T47D (cell line): ENCODE measurements around the gene OR6S1.
"Not testable (repeated sequence)": the region's sequence is repeated elsewhere in the genome, so short reads cannot be mapped to it uniquely, and the experiment has no call there.

Experiments
- DNase-seq, 2 experiments: peaks; one replicate each; pipeline versions ENCODE4 v3.0.0 to v3.0.0-alpha.2; 2011 to 2012; ENCODE audit warnings: low read depth in 1 of 2, low spot score in 1 of 2
- JUND ChIP-seq: IDR thresholded peaks from 2 replicates; pipeline ENCODE4 v1.6.1; 2012; ENCODE audit warnings: low read depth
- in situ Hi-C: cut with HindIII; loops from 2 replicates; pipeline ENCODE4 v1.10.0; 2016; ENCODE audit warnings: low sequenced_read_pairs, low pct_unique_long_range_greater_than_20kb

OR6S1 gene

DNA sequence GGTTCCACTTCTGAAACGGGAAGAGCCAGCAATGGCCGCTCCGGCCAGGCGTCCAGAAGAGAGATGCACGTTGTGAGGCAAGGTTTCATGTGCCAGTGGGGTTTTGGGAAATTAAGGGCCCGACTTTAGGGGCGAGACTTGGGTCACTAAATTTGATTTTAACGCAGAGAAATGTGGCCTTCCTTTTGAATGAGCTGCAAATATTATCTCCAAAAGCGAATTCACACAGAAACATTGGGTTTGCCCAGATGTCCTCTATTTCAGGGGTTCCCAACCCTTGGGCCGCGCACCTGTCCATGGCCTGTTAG is 40.6 kb upstream of the OR6S1 start:
- in situ Hi-C loops = no loop called here
- no peak for DNase-seq
- no peak for TF ChIP-seq JUND

DNA sequence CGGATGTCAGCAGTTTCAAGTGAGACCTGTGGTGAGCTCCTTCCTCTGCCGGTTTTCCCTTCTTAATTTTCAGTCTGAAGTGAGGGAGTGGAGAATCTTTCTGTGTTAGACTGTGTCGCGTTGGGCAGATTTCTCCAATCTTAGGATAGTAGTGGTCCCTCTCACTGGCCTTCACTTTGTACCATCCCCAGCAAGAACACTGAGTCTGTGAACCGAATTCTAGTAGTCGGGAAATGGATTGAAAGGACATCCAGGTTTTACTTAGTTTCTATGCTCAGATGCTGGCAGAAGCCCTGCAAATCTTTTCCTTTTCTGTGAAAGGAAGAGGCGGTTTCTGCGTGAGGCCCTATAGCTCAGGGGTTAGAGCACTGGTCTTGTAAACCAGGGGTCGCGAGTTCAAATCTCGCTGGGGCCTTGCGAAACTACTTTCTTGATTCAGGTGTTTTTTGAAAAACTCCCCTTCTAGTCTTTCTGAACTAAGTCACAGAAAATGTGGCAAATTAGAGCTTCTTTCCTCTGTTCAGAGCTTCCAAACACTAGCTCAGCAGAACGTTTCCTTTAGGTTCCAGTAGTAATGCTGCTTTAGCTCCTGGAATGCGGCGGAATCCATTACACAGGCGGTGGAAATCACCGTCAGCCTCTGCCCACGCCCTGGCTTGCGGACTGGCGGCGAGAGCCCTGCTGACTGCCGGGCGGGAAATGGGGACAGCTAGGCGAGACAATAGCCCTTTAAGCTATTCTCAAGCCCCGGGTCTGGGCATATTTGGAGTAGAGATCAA is 40.0 kb upstream of the OR6S1 start:
- in situ Hi-C loops = no loop called here
- no peak for TF ChIP-seq JUND
- peak in 1 of 2 experiments; percentile 83 for DNase-seq

DNA sequence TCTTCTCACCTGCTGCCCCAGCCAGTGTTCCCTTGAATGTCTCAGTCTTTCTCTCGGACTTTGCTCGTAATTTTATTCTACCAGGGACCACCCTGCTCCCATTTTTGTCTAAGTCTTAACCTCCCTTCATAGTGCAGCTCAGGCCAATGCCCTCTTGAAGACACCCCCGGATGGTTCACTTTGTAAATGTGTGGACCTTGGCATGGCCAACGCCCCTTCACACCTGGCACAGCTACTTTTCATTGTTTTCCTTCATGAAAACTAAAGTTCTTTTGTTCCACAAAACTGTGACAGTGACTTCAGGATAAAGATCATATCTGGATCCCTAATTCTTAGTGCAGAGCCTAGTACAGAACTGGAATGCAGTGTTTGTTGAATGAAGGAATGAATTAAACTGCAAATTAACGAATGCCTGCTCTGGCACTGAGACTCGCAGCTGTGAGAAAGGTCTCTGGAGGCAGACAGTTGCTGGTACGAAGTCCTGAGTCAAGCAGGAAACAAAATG is 39.4 kb upstream of the OR6S1 start:
- no peak for TF ChIP-seq JUND
- no peak for DNase-seq
- in situ Hi-C loops = no loop called here

DNA sequence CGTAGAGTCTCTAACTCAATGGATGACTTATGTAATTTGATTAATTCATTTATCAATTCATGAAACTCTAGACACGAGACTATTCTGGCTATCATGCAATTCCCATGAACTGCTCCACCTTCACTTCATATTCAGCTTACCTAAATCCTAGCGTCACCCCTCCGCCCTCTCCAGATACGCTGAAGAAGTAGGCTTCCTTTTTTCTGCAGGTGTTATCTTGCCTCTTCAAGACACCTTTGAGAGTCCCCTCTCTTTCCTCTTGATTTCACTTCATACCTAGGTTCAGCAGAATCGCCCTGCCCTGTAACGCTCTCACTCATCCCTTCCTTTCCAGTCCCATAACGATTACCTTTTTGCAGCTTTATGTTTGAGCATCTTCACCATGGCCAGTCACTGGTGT is 38.9 kb upstream of the OR6S1 start:
- DNase-seq = no peak
- in situ Hi-C loops = no loop called here
- no peak for TF ChIP-seq JUND

DNA sequence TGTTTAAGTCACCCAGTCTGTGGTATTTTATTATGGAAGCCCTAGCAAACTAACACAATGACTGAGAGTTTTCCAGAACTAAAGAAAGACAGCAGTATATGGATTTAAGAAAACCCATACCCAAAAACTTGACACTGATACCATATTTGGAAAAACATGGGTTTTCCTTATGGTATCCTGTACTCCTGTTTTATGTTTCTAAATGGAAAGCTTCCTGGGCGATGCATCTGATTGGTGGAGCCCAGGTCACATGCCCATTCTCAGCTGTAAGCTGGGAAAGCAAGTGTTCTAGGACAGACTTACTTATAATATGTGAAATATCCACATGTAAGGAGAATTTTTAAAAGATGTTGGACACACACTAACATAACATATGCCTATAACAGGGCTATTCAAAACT is 38.4 kb upstream of the OR6S1 start:
- no peak for TF ChIP-seq JUND
- in situ Hi-C loops = no loop called here
- no peak for DNase-seq

DNA sequence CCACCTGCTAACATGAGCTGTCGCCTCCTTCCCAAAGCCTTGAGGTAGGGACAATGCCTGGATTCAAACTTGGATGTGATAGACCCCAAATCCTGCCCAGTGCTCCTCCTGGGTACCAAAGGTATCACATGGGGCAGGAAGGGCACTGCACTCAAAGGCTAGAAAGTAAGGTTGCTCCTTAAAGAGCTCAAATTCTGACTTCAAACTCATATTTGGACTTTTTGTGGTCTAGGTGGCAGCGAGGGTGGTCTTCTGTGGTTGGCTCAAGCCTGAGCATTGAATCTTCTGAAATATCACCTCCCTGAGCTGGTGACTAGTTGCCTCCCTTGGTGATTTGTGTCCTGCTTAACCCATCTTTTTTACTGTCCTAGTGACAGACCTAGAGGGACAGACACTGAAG is 34.6 kb upstream of the OR6S1 start:
- TF ChIP-seq JUND = no peak
- DNase-seq = no peak
- in situ Hi-C loops = no loop called here

DNA sequence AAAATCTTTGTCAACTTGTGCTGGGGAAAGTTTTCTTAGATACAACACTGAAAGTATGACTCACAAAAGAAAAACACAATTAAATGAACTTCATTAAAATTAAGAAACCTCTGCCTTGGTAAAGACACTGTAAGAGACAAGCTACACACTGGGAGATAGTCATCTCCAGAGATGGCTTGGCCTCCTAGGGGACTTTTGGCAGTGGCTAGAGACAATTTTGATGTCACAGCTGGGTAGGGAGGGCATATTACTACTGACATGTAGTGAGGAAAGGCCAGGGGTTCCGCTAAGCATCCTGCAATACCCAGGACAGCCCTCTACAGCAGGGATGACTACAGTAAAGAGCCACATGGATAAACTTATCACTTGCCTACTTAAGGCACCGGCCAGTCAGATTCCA is 34.2 kb upstream of the OR6S1 start:
- DNase-seq = no peak
- TF ChIP-seq JUND = no peak
- in situ Hi-C loops = no loop called here

DNA sequence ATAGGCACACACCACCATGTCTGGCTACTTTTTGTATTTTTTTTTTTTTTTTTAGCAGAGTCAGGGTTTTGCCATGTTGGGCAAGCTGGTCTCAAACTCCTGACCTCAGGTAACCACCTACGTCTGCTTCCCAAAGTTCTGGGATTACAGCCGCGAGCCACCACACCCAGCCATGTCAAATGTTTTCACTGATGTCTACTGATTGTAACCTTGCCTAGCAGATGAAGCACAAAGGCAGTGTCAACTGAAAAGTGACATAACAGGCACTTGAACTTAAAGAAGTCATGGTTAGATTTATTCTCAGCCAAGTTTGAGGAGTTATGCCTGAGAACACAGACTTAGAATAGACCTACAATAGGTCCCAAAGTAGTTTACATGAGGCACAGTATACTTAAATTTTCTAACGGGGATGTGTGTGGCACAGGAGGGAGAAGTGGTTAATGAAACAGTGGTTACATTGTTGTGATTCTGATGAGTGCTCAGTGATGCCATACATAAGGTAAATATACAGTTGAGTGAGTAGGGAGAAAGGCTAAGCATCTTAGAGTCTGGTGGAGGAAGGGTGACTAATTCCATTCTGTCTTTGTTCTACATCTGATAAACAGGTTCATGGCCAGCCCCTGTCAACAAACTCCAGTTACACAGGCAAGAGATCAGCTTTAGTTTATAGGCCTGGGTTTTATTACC is 30.2 kb upstream of the OR6S1 start:
- TF ChIP-seq JUND = no peak
- in situ Hi-C loops = no loop called here
- DNase-seq = peak in 1 of 2 experiments; percentile 60

DNA sequence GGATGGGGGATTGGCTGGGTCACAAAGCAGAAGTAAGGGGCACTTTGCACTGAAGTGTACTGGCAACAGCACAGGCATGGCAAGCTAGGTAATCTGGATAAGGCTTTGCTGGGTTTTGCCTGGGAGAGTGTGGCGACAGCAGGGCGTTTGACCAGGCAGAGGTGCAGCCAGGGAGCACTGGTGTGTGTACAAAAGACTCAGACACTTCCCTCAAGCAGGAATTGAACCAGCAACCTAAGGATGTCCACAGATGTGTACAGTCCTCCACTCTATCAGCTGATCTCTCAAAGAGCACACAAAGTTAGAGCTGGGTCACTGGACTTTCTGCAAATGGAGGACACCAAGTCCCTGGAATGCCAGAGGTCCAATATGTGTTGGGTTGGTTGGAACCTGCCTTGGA is 27.5 kb upstream of the OR6S1 start:
- TF ChIP-seq JUND = no peak
- DNase-seq = no peak
- in situ Hi-C loops = no loop called here

DNA sequence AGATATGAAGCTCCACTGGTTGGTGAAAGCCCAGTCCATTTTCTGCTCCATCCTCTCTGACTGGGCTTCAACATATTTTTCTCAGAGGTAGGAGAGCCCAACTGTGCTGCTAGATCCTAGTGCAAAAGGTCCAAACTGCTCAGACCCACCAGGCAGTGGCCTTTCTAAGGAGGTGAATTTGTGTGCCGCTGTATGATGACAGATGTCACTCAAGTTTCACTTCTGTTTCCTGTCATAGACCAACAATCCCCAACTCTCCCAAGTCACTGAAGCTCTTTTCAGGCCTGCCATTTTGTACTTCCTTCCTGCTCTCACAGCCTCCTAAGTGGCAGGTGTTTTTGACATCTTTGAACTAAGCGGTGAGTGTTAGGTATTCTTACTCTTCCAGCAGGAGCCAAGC is 26.5 kb upstream of the OR6S1 start:
- in situ Hi-C loops = no loop called here
- TF ChIP-seq JUND = no peak
- DNase-seq = no peak

DNA sequence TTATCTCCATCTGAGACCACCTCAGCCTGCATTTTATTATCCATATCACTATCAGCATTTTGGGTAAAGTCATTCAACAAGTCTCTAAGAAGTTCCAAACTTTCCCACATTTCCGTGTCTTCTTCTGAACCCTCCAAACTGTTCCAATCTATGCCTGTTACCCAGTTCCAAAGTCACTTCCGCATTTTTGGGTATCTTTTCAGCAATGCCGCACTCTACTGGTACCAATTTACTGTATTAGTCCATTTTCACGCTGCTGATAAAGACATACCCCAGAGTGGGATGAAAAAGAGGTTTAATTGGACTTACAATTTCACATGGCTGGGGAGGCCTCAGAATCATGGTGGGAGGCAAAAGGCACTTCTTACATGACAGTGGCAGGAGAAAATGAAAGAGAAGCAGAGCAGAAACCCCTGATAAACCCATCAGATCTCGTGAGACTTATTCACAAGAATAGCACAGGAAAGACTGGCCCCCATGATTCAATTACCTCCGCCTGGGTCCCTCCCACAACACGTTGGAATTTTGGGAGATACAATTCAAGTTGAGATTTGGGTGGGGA is 25.0 kb upstream of the OR6S1 start:
- in situ Hi-C loops, DNase-seq: not testable (repeated sequence)

DNA sequence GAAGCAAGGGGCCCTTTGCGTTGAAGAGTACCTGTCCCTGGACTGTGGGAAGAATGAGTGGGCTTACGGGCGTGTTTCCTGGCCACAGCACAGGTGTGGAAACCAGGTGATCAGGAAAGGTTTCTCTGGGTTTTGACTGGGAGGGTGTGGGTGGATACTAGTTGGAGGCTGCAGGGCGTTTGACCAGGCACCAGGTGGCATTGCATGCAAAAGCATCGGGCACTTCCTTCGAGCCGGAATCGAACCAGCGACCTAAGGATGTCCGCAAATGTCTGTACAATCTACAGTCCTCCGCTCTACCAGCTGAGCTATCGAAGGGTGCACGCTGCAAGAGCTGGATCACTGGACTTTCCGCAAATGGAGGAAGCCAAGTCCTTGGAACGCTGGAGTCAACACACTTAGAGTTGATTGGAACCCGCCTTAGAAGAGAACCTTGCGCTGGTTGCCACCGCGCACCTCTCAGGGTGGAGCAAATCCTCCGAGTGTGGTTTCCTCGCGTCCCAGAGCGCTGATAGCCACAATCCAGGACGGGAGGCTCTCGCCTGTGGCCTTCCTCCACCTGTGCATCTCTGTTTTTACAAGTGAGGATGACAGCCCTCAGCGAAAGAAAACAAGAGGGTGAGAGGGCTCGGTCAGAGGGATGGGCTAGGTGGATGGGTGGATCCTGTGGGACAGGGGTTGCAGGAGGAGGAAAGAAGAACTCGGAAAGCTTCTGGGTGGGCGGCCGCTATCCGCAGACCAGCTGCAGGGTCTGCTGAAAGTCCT is 21.7 kb upstream of the OR6S1 start:
- DNase-seq = peak in 1 of 2 experiments; percentile 82
- in situ Hi-C loops = no loop called here
- no peak for TF ChIP-seq JUND

DNA sequence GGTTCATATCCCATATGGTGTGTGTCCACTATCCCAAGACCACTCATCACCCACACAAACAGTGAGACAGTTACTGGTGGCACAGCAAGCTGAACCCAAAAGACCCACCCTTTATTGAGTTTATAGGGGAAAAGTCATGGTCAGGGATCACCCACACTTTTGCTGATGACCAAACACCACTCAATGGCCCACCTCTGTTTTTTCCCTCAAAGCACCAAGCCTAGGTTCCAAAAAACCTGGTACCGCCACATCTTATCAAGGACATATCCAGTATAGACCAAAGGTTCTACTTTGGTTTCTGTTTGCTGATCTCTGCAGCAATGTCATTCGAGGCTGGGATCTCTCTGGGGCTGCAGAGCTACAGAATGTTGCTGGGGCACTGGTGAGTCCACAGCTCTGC is 19.7 kb upstream of the OR6S1 start:
- no peak for TF ChIP-seq JUND
- in situ Hi-C loops = no loop called here
- no peak for DNase-seq
